Measurements from ENCODE around the gene AATK. TPM values are rescaled to one million over a fixed set of nuclear protein-coding genes. Genes with fewer than 3 reads are reported as not detected.

Gene AATK
- total and polyA plus RNA-seq, 2 donors (not counting 3 experiments of a cell fraction or from before 2014, with no cell fraction given): 0.69 to 1.00 TPM

GRCh38 chr17:81194225-81194760, 28.3 kb upstream of the AATK start:
- H2AFZ ChIP-seq (ENCODE audit: low read depth, low read length): no peak overlapping the region
- intact Hi-C loops (cut with micrococcal nuclease) (no loop called here), dilution Hi-C loops (cut with MboI; ENCODE audit: extremely low pct_ligation_motif_present, low sequenced_read_pairs) (no loop called here)
- CTCF ChIA-PET: no interaction called here
- H3K79me2 ChIP-seq (ENCODE audit: control insufficient read depth, insufficient read depth, low read length): no peaks in the 10 kb centered on the region
- no peak overlapping the region for H3K4me3 ChIP-seq (replicated peaks in 1 of 3; ENCODE audit: insufficient read depth in 1 of 3, low read depth in 1 of 3, low read length in 3 of 3)
- H3K9me3 ChIP-seq (replicated peaks; ENCODE audit: control insufficient read depth, insufficient read depth, low read length): no peaks in the 10 kb centered on the region
- no peak overlapping the region for H3K9ac ChIP-seq (replicated peaks; ENCODE audit: extremely low read depth, insufficient read depth, low read length)
- TF ChIP-seq POLR2A (IDR thresholded peaks at IDR 0.05; ENCODE audit: low read depth, low read length) (no peak), MAX (IDR thresholded peaks at IDR 0.05; ENCODE audit: insufficient read depth, insufficient read length) (no peak), GATA2 (IDR thresholded peaks at IDR 0.05; ENCODE audit: insufficient read depth, insufficient read length, low read depth, low read length) (no peak), MYC (IDR thresholded peaks at IDR 0.05; ENCODE audit: low read depth, low read length) (no peak), CTCF (IDR thresholded peaks at IDR 0.05; ENCODE audit: extremely low read depth in 1 of 2, insufficient read depth in 1 of 2, low read depth in 1 of 2, low read length in 2 of 2) (no peak), FOS (IDR thresholded peaks at IDR 0.05; ENCODE audit: borderline replicate concordance, insufficient read depth, low read length) (no peak), EZH2 (IDR thresholded peaks at IDR 0.05; ENCODE audit: borderline replicate concordance, low read depth, low read length, severe bottlenecking) (no peak), JUN (IDR thresholded peaks at IDR 0.05; ENCODE audit: borderline replicate concordance, insufficient read depth, insufficient read length, low read depth) (no peak), POLR2AphosphoS5 (IDR thresholded peaks at IDR 0.05; ENCODE audit: insufficient read depth, low read depth, low read length) (no peak)
- H4K20me1 ChIP-seq (replicated peaks; ENCODE audit: control insufficient read depth, extremely low read depth, insufficient read depth, low read length): no peaks in the 10 kb centered on the region
- H3K4me1 ChIP-seq (ENCODE audit: control insufficient read depth, extremely low read depth, insufficient read depth, low read length): no peaks in the 10 kb centered on the region
- POLR2A ChIA-PET: no interaction called here
- H3K36me3 ChIP-seq (ENCODE audit: control insufficient read depth in 2 of 2, extremely low read depth in 1 of 2, insufficient read depth in 2 of 2, low read length in 2 of 2): peaks cover 0 to 7% of the 10 kb centered on the region in 2 experiments
- no peak overlapping the region for H3K27ac ChIP-seq (ENCODE audit: insufficient read depth, low read depth, low read length)
- H3K27me3 ChIP-seq (ENCODE audit: control insufficient read depth in 2 of 2, insufficient read depth in 2 of 2, low read length in 2 of 2): no peaks in the 10 kb centered on the region
- FAIRE-seq (no peak), DNase-seq (ENCODE audit: low read depth, low spot score) (no peak)
- H3K9me1 ChIP-seq (replicated peaks; ENCODE audit: control insufficient read depth, extremely low read depth, insufficient read depth, low read length): no peaks in the 10 kb centered on the region
- H3K4me2 ChIP-seq (ENCODE audit: insufficient read depth, low read length): no peak overlapping the region
- no TSS peak for BruUV-seq (replicated peaks)

Measured in endothelial cell of umbilical vein (primary cell).